Neuronal stem cell (in vitro differentiated cells): ENCODE measurements around the gene MED16.
A peak's percentile ranks its signal among the peaks of the same experiment; 100 is the strongest.
"Not testable (repeated sequence)": the region's sequence is repeated elsewhere in the genome, so short reads cannot be mapped to it uniquely, and the experiment has no call there.

Experiments used
- DNase-seq: peaks from one replicate; pipeline ENCODE4 v3.0.0-alpha.2; 2013; ENCODE audit warnings: low spot score
- H2AFZ ChIP-seq: one replicate; pipeline ENCODE4 v1.6.1; 2013; ENCODE audit warnings: mild to moderate bottlenecking, low read length, inconsistent platforms
- H2AK5ac ChIP-seq: 2 replicates; pipeline ENCODE4 v1.6.1; 2013; ENCODE audit warnings: low read depth, mild to moderate bottlenecking, inconsistent platforms, low read length, moderate library complexity, mixed read lengths
- H2BK120ac ChIP-seq: 2 replicates; pipeline ENCODE4 v1.6.1; 2013; ENCODE audit warnings: low read depth, mild to moderate bottlenecking, inconsistent platforms, low read length, moderate library complexity, mixed read lengths
- H2BK12ac ChIP-seq: one replicate; pipeline ENCODE4 v1.6.1; 2013; ENCODE audit warnings: low read length, inconsistent platforms
- H2BK15ac ChIP-seq: 2 replicates; pipeline ENCODE4 v1.6.1; 2013; ENCODE audit warnings: mild to moderate bottlenecking, low read length, inconsistent platforms, mixed read lengths
- H2BK5ac ChIP-seq: one replicate; pipeline ENCODE4 v1.6.1; 2013; ENCODE audit warnings: inconsistent platforms, mild to moderate bottlenecking, low read length, moderate library complexity
- H3K14ac ChIP-seq: one replicate; pipeline ENCODE4 v1.6.1; 2013; ENCODE audit warnings: low read length, inconsistent platforms
- H3K18ac ChIP-seq: 2 replicates; pipeline ENCODE4 v1.6.1; 2013; ENCODE audit warnings: low read length, inconsistent platforms
- H3K23ac ChIP-seq: 2 replicates; pipeline ENCODE4 v1.6.1; 2013; ENCODE audit warnings: low read depth, mild to moderate bottlenecking, mixed read lengths, low read length, inconsistent platforms; ENCODE audit not compliant: poor library complexity
- H3K27ac ChIP-seq: replicated peaks from 3 replicates; pipeline ENCODE4 v1.5.1; 2013; ENCODE audit warnings: low read length, inconsistent platforms
- H3K27me3 ChIP-seq, 3 experiments: 2 replicates each; pipeline ENCODE4 v1.6.1; 2013; ENCODE audit warnings: low read length in 3 of 3, mild to moderate bottlenecking in 2 of 3, inconsistent platforms in 1 of 3, low read depth in 1 of 3, mixed read lengths in 1 of 3, moderate library complexity in 1 of 3; ENCODE audit not compliant: control insufficient read depth in 3 of 3, insufficient read depth in 3 of 3
- H3K36me3 ChIP-seq, 2 donors: replicated peaks in 1 of 2; 2 replicates each; pipeline ENCODE4 v1.6.1; 2013; ENCODE audit warnings: low read length in 2 of 2; ENCODE audit not compliant: control insufficient read depth in 2 of 2, insufficient read depth in 2 of 2
- H3K4ac ChIP-seq: 2 replicates; pipeline ENCODE4 v1.6.1; 2013; ENCODE audit warnings: inconsistent platforms, mild to moderate bottlenecking, low read length, moderate library complexity
- H3K4me1 ChIP-seq, 2 donors: 1 replicate in 1 of 2; 2 replicates in 1 of 2; pipeline ENCODE4 v1.6.1; 2013; ENCODE audit warnings: low read length in 2 of 2, low read depth in 1 of 2; ENCODE audit not compliant: control insufficient read depth in 2 of 2, insufficient read depth in 1 of 2
- H3K4me2 ChIP-seq: one replicate; pipeline ENCODE4 v1.6.1; 2013; ENCODE audit warnings: mild to moderate bottlenecking, low read length, inconsistent platforms; ENCODE audit not compliant: insufficient read depth, poor library complexity, severe bottlenecking
- H3K4me3 ChIP-seq, 2 donors: 2 replicates each; pipeline ENCODE4 v1.5.1; 2013; ENCODE audit warnings: low read length in 2 of 2, mild to moderate bottlenecking in 2 of 2, inconsistent platforms in 1 of 2, moderate library complexity in 1 of 2
- H3K79me1 ChIP-seq: one replicate; pipeline ENCODE4 v1.6.1; 2013; ENCODE audit warnings: low read depth, mild to moderate bottlenecking, inconsistent platforms, low read length, moderate library complexity
- H3K9ac ChIP-seq: one replicate; pipeline ENCODE4 v1.6.1; 2013; ENCODE audit warnings: mild to moderate bottlenecking, low read depth, low read length, inconsistent platforms; ENCODE audit not compliant: poor library complexity
- H3K9me3 ChIP-seq, 2 donors: replicated peaks in 1 of 2; 2 replicates each; pipeline versions ENCODE3 to v1.6.1; 2013; ENCODE audit warnings: low read length in 2 of 2, mild to moderate bottlenecking in 2 of 2, inconsistent platforms in 1 of 2, low read depth in 1 of 2, mixed read lengths in 1 of 2, moderate library complexity in 1 of 2; ENCODE audit not compliant: control insufficient read depth in 2 of 2, insufficient read depth in 1 of 2
- H4K8ac ChIP-seq: one replicate; pipeline ENCODE4 v1.6.1; 2013; ENCODE audit warnings: low read depth, mild to moderate bottlenecking, inconsistent platforms, low read length, moderate library complexity
- H4K91ac ChIP-seq: one replicate; pipeline ENCODE4 v1.6.1; 2013; ENCODE audit warnings: low read length, low read depth, mild to moderate bottlenecking, inconsistent platforms; ENCODE audit not compliant: poor library complexity
- WGBS, 2 donors: extraction: QIAGEN DNeasy Blood & Tissue Kit; methylation state at CpG; one replicate each; pipeline ENCODE4 v1.1.7; 2013; ENCODE audit warnings: missing lambda C conversion rate in 2 of 2, mixed read lengths in 1 of 2; ENCODE audit not compliant: insufficient read length in 2 of 2, insufficient replicate concordance in 1 of 2; ENCODE audit errors: extremely low coverage in 2 of 2; 5-methylcytosine and 5-hydroxymethylcytosine counted together

MED16 gene

GRCh38 chr19:878751-879561 lies 14.0 kb downstream of the MED16 start:
- H2AK5ac ChIP-seq = not testable (repeated sequence)

DNA sequence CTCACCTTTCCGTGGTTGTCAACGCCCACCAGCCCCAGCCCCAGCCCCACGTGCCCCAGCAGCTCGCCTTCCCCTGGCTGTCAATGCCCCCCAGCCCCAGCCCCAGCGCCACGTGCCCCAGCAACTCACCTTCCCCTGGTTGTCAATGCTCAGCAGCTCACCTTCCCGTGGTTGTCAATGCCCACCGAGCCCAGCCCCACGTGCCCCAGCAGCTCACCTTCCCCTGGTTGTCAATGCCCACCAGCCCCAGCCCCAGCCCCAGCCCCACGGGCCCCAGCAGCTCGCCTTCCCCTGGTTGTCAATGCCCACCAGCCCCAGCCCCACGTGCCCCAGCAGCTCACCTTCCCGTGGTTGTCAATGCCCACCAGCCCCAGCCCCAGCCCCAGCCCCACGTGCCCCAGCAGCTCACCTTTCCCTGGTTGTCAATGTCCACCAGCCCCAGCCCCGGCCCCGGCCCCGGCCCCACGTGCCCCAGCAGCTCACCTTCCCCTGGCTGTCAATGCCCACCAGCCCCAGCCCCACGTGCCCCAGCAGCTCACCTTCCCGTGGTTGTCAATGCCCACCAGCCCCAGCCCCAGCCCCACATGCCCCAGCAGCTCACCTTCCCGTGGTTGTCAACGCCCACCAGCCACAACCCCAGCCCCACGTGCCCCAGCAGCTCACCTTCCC lies 14.9 kb downstream of the MED16 start:
- not testable (repeated sequence) for H3K23ac ChIP-seq, H3K18ac ChIP-seq, H3K27ac ChIP-seq, H3K4ac ChIP-seq, H3K4me1 ChIP-seq, H2BK5ac ChIP-seq, H3K4me2 ChIP-seq, H2BK15ac ChIP-seq, H3K27me3 ChIP-seq, H2BK120ac ChIP-seq, DNase-seq, H4K8ac ChIP-seq, H2AK5ac ChIP-seq, H3K4me3 ChIP-seq, H4K91ac ChIP-seq, H3K9me3 ChIP-seq, H2AFZ ChIP-seq, H2BK12ac ChIP-seq, H3K9ac ChIP-seq, H3K14ac ChIP-seq
- peaks cover 52 to 74% of the 10 kb centered on the region in 2 donors for H3K36me3 ChIP-seq
- H3K79me1 ChIP-seq = peaks cover 12% of the 10 kb centered on the region
- no CpG with 5 or more reads among the region's 23 CpGs for WGBS, 2 donors

More at GRCh38 chr19:878751-879561, 14.0 kb downstream of the MED16 start:
- H2BK5ac ChIP-seq, H3K27me3 ChIP-seq, H2BK120ac ChIP-seq, H4K91ac ChIP-seq, H2BK12ac ChIP-seq, H3K4me3 ChIP-seq, H3K27ac ChIP-seq, H4K8ac ChIP-seq, H3K4me2 ChIP-seq, H3K9me3 ChIP-seq, H2AFZ ChIP-seq, H3K18ac ChIP-seq, H3K4me1 ChIP-seq, DNase-seq, H3K4ac ChIP-seq, H2BK15ac ChIP-seq: not testable (repeated sequence)
- Histone ChIP-seq H3K14ac (peak overlapping the region; percentile 38), H3K36me3 (peaks cover 51 to 74% of the 10 kb centered on the region in 2 donors), H3K79me1 (peaks cover 12% of the 10 kb centered on the region), H3K23ac (peak overlapping the region; percentile 73), H3K9ac (peak overlapping the region; percentile 72)
- WGBS, 2 donors = no CpG with 5 or more reads among the region's 24 CpGs

- no peak overlapping the region for H3K4ac ChIP-seq
- DNase-seq = no peak
- peak overlapping the region; percentile 80 for H3K23ac ChIP-seq
- WGBS, 2 donors = no CpG with 5 or more reads among the region's 29 CpGs
- no peak overlapping the region for H2AFZ ChIP-seq
- no peak overlapping the region for H2AK5ac ChIP-seq
- H2BK120ac ChIP-seq = no peak overlapping the region
- no peak overlapping the region for H4K91ac ChIP-seq
- H3K9ac ChIP-seq = no peak overlapping the region
- H3K14ac ChIP-seq = no peak overlapping the region
- no peak overlapping the region for H2BK12ac ChIP-seq
- no peak overlapping the region for H2BK5ac ChIP-seq
- peaks cover 39 to 65% of the 10 kb centered on the region in 2 donors for H3K36me3 ChIP-seq
- no peak overlapping the region for H3K4me2 ChIP-seq
- H3K4me3 ChIP-seq = peak overlapping the region in 1 of 2 donors; percentile 28
- peaks cover 0 to 4% of the 10 kb centered on the region in 2 donors for H3K9me3 ChIP-seq
- peaks cover 12% of the 10 kb centered on the region for H3K79me1 ChIP-seq
- no peak overlapping the region for H4K8ac ChIP-seq
- no peak overlapping the region for H2BK15ac ChIP-seq
- no peak overlapping the region for H3K27ac ChIP-seq
- no peak overlapping the region for H3K18ac ChIP-seq
- H3K4me1 ChIP-seq = no peaks in the 10 kb centered on the region
- H3K27me3 ChIP-seq = no peaks in the 10 kb centered on the region
Measured at GRCh38 chr19:876780-877314, 16.1 kb downstream of the MED16 start.

GRCh38 chr19:876089-876488 lies 16.9 kb downstream of the MED16 start:
- H3K23ac ChIP-seq = no peak overlapping the region
- no peak overlapping the region for H3K4me3 ChIP-seq
- peaks cover 35 to 61% of the 10 kb centered on the region in 2 donors for H3K36me3 ChIP-seq
- H3K79me1 ChIP-seq = peaks cover 12% of the 10 kb centered on the region
- DNase-seq = no peak
- H3K4ac ChIP-seq = no peak overlapping the region
- H2BK12ac ChIP-seq = no peak overlapping the region
- no peak overlapping the region for H3K14ac ChIP-seq
- no peak overlapping the region for H2BK120ac ChIP-seq
- H3K4me1 ChIP-seq = no peaks in the 10 kb centered on the region
- H4K8ac ChIP-seq = no peak overlapping the region
- H4K91ac ChIP-seq = no peak overlapping the region
- no peak overlapping the region for H2AK5ac ChIP-seq
- no peak overlapping the region for H3K9ac ChIP-seq
- H3K27ac ChIP-seq = no peak overlapping the region
- no peaks in the 10 kb centered on the region for H3K27me3 ChIP-seq
- no peak overlapping the region for H3K4me2 ChIP-seq
- peak overlapping the region; percentile 19 for H2BK5ac ChIP-seq
- H2BK15ac ChIP-seq = no peak overlapping the region
- no CpG with 5 or more reads among the region's 18 CpGs for WGBS, 2 donors
- no peak overlapping the region for H2AFZ ChIP-seq
- no peaks in the 10 kb centered on the region for H3K9me3 ChIP-seq
- H3K18ac ChIP-seq = no peak overlapping the region
